Cerebellar cortex (tissue), 1 donor: ENCODE measurements around the gene CLCN3.
"Not testable (repeated sequence)": the region's sequence is repeated elsewhere in the genome, so short reads cannot be mapped to it uniquely, and the experiment has no call there.

Source experiments
- DNase-seq: peaks from one replicate; pipeline ENCODE4 v3.0.0-alpha.2; 2015; ENCODE audit warnings: low spot score

The CLCN3 gene

DNA sequence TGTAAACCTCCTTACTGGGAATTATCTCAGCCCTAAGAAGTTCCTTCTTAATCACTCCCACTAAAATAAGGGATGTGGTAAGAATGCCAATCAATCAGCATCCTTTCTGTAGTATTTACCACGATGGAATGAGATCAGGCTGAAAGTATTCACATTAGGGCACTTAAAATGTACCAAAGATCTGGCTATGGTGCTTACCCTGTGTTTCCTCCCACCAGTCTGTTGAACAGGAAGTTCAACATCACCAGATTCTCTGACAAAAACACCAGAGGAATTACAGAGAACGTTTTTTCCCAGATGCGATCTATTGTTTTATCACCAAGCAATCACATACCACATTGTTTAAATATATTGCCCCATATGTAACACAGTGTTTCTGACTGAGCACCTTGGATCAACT, 2.1 kb upstream of the CLCN3 start:
- DNase-seq = no peak

GRCh38 chr4:169618986-169619385, 1.4 kb upstream of the CLCN3 start:
- DNase-seq = no peak

GRCh38 chr4:169619518-169619957, 840 bp upstream of the CLCN3 start:
- DNase-seq = peak; percentile 81

GRCh38 chr4:169620880-169621248, 486 bp downstream of the CLCN3 start:
- peak; percentile 59 for DNase-seq

- DNase-seq = no peak
These were observed 1.5 kb downstream of the CLCN3 start for GRCh38 chr4:169621731-169622492.

- no peak for DNase-seq
These were observed 2.2 kb downstream of the CLCN3 start for GRCh38 chr4:169622566-169622965.

DNA sequence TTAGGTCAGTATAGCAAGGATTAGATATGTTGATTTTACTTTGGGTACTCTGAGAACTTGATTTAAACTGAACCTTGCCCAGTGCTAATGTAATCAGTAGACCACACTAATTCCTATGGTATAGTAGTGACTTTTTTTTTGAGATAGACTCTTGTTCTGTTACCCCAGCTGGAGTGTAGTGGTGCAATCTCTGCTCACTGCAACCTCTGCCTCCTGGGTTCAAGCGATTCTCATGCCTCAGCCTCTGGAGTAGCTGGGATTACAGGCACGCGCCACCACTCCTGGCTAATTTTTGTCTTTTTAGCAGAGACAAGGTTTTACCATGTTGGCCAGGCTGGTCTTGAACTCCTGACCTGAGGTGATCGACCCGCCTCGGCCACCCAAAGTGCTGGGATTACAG, 3.6 kb downstream of the CLCN3 start:
- not testable (repeated sequence) for DNase-seq

- no peak for DNase-seq
These were observed 5.5 kb downstream of the CLCN3 start for GRCh38 chr4:169625886-169626285.

DNA sequence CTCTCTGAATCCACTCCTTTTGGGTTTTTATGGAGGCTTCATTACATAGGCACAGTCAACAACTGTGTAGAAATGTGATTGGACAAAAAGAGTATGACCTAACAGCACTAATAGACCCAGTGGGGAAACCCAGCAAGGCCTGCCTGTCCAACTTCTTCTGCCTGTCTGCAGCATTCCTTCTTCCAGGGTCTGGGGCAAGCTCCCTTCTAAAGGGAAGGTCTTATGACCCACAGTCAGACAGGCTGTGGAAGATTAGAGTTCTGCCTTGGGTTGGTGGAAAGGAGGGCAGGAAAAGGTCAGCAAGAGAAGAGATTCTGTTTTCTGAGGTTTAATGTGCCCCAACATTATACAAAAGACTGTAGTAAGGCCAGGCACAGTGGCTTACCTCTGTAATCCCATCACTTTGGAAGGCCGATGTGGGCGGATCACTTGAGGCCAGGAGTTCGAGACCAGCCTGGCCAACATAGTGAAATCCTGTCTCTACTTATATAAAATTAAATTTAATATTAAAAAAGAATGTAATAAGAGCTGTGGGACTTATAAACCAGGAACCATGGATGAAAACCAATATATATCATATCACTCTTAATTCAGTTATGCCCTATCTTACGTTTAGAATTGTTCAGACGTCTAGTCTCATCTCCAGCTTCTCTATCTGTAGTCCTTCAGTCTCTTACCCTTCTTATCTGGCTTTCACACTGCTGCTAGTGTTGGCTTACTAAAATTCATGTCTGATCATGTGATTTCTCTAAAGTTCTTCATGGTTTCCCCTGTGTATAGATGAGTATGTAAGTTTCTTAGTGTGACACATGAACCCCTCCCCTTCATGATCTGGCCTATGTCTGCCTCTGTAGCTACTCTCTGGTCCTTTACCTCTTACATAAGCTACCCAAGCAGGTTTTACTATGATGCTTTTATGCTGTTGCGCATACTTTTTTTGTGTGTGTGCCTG, 6.2 kb downstream of the CLCN3 start:
- no peak for DNase-seq

DNA sequence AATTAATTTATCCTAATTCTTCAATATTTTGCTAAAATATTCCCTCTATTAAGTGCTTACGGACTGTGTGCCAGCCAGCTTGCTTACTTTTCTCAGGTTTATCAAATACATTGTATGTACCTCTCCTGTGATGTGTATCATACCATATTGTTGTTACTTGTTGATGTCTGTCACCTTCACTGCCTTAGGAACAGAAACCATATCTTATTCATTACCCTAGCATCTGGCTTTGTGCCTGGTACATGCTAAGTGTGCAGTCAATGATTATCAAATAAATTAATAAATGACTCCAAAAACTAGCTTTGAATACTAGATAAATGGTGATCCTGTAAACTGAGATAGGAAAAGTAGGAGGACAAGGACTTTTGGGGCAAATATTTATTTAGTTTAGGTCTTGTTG, 6.9 kb downstream of the CLCN3 start:
- DNase-seq = no peak

DNA sequence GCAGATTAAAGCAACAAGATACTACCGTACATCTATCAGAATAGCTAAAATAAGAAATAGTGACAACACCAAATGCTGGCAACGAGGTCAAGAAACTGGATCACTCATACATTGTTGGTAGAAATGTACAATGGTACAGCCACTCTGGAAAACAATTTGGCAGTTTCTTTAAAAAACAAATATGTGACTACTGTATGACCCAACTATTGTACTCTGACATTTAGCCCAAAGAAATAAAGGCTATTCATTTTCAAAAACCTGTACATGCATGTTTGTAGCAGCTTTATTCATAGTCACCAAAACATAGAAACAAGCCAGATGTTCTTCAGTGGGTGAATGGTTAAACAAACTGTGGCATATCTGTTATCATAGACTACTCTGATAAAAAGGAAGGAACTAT, 8.2 kb downstream of the CLCN3 start:
- no peak for DNase-seq

- DNase-seq = no peak
These were observed 9.7 kb downstream of the CLCN3 start for GRCh38 chr4:169630069-169630468.

GRCh38 chr4:169632896-169633295, 12.5 kb downstream of the CLCN3 start:
- DNase-seq = no peak

- no peak for DNase-seq
These were observed 14.6 kb downstream of the CLCN3 start for GRCh38 chr4:169634975-169635374.

DNA sequence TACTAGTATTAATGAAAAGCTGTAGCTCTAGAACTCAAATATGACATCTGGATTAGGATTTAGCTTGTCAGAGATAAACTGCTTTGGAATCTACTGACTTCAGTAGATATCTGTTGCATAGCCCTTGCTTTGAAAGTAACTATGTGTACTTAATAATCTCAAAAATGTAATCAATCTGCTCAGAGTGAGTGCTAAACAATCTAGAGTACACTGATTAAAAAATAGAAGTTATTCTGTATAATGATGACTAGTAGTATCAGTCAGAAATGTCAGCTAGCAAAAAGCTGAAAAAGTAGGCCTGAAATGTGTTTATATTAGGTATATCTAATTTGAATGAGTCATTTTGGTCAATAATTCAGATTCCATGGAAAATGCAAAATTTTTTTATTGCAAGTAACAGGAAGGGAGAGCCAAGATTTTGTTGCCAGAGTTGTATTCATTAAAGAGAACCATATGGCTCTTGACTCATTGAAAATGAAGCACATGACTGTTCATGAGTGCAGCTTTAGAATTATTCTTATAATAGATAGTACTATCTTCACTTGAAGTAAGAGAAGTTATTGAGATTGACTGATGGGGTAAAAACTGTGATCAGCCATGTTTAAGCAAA, 20.0 kb downstream of the CLCN3 start:
- DNase-seq = no peak

DNA sequence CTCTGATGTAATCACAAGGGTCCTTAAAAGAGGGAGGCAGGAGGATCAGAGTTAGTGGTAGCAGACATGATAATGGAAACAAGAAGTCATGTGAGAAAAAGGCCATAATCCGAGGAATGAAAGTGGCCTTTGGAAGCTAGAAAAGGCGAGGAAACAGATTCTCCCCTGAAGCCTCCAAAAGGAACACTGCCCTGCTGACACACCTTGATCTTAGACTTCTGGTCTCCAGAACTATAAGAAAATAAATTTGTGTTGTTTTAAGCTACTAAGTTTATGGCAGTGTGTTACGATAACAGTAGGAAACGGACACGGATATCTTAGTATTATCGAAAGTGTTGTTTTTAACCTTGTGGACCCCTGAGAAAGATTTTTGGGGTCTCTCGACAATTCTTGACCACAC, 24.4 kb downstream of the CLCN3 start:
- DNase-seq = no peak

DNA sequence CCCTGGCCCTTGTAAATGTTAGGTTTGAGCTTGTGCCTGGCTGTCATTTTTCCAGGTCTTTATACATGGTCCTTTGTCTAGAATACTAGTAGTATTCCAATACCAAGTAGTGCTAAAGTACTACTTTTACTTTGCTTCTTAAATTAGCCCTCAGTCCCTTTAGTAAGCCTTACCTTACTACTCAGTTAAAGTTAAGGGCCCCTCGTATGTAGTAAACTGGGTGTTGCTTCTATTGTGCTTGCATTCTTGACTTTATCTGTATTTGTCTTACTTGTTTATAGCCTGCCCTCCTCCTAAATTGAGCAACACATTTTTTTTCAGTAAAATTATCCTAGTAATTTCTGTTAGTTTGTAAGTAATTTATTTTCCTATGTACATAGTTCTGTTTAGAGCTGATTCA, 25.2 kb downstream of the CLCN3 start:
- DNase-seq = no peak

- DNase-seq = no peak
These were observed 29.3 kb downstream of the CLCN3 start for GRCh38 chr4:169649545-169650226.

DNA sequence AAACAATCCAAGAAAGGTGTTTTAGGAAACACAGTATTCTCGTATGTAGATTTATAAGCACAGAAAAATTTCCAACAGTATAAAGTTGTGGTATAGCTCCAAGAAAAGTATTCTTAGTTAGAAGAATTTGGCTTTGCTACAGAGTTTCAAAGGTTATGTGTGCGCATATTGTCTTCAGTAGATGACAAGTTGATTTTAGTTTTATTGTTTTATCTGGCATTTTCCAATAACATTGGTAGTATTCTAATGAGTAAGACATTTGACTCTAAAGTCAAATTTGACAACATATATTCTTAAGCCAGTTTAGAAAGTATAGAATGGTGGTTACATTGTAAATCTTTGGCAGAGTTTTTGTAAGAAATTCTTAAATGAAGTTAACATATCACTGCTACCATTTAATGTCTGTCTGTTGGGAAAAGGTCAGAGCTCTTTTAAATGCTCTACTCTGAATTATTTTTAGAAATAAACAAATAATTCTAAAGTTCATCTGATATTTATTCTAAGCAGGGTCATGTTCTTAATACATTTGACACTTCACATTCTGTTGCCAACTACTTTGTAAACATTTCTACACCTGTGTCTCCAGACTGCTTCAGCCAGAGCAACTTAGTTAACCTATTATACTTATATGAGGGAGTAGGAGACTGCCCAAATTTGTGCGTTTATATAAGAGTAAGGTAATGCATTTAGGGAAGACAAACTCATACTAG, 30.0 kb downstream of the CLCN3 start:
- no peak for DNase-seq

DNA sequence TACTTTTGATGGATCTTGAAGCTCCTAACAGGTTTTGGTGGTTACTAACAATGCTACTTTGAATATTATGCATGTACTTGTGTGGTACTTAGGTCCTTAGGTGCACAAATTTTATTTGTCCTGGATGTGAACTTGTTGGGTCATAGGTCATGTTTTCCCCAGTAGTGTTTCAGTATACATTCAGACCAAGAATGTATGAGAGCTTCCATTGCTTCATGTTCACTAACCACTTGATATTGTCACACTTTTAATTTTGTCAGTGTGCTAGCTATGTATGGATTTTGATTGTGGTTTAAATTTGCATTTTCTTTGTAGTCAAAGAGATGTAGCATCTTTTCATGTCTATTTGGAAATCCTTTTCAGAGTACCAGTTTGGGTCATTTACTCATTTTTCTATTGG, 32.2 kb downstream of the CLCN3 start:
- no peak for DNase-seq

- DNase-seq = no peak
These were observed 35.0 kb downstream of the CLCN3 start for GRCh38 chr4:169655401-169655800.
